Liver (tissue), 9 donors: ENCODE results near the gene IL31RA. TPM values are rescaled to one million over a fixed set of nuclear protein-coding genes. Genes with fewer than 3 reads are reported as not detected.

Experiments
- DNase-seq: peaks from one replicate; pipeline ENCODE4 v3.0.0-alpha.2; 2017; ENCODE audit warnings: low spot score
- H3K27ac ChIP-seq, 2 donors: one replicate each; pipeline ENCODE4 v1.7.0; 2013; ENCODE audit warnings: inconsistent platforms in 2 of 2, low read length in 2 of 2, control low read depth in 1 of 2, low read depth in 1 of 2, mild to moderate bottlenecking in 1 of 2
- H3K27me3 ChIP-seq, 4 donors: one replicate each; pipeline versions ENCODE4 v1.6.1 to v1.7.0; 2013; ENCODE audit warnings: low read length in 3 of 4, inconsistent platforms in 1 of 4, mild to moderate bottlenecking in 1 of 4, moderate library complexity in 1 of 4; ENCODE audit not compliant: control insufficient read depth in 4 of 4, insufficient read depth in 4 of 4
- H3K36me3 ChIP-seq, 4 donors: one replicate each; pipeline versions ENCODE4 v1.6.1 to v1.7.0; 2013; ENCODE audit warnings: low read length in 3 of 4, mild to moderate bottlenecking in 3 of 4, low read depth in 1 of 4, moderate library complexity in 1 of 4; ENCODE audit not compliant: control insufficient read depth in 4 of 4, insufficient read depth in 3 of 4
- H3K4me1 ChIP-seq, 4 donors: one replicate each; pipeline versions ENCODE4 v1.6.1 to v1.7.0; 2013; ENCODE audit warnings: low read length in 3 of 4, mild to moderate bottlenecking in 3 of 4, moderate library complexity in 1 of 4; ENCODE audit not compliant: control insufficient read depth in 4 of 4, insufficient read depth in 4 of 4
- H3K4me3 ChIP-seq, 3 donors: one replicate each; pipeline versions ENCODE4 v1.6.1 to v1.7.0; 2013; ENCODE audit warnings: low read length in 3 of 3, control low read depth in 1 of 3, low read depth in 1 of 3, mild to moderate bottlenecking in 1 of 3
- H3K9ac ChIP-seq, 2 donors: one replicate each; pipeline ENCODE4 v1.7.0; 2013; ENCODE audit warnings: low read length in 2 of 2, mild to moderate bottlenecking in 2 of 2, moderate library complexity in 2 of 2, control low read depth in 1 of 2, low read depth in 1 of 2
- H3K9me3 ChIP-seq, 4 donors: one replicate each; pipeline versions ENCODE4 v1.6.1 to v1.7.0; 2013; ENCODE audit warnings: low read length in 3 of 4; ENCODE audit not compliant: control insufficient read depth in 4 of 4
- EGR1 ChIP-seq, 2 donors: IDR thresholded peaks; 2 replicates each; pipeline ENCODE4 v1.6.1; 2016 to 2018; ENCODE audit warnings: antibody characterized with exemption in 2 of 2, low read depth in 2 of 2
- FOXA1 ChIP-seq: IDR thresholded peaks from 2 replicates; pipeline ENCODE4 v1.6.1; 2016; ENCODE audit warnings: antibody characterized with exemption
- FOXA2 ChIP-seq: IDR thresholded peaks from 2 replicates; pipeline ENCODE4 v1.6.1; 2016; ENCODE audit warnings: antibody characterized with exemption
- GABPA ChIP-seq, 2 donors: IDR thresholded peaks in 1 of 2; conservative IDR thresholded peaks in 1 of 2; 2 replicates each; pipeline ENCODE4 v1.6.1; 2016; ENCODE audit warnings: antibody characterized with exemption in 2 of 2, mild to moderate bottlenecking in 1 of 2, moderate library complexity in 1 of 2
- JUND ChIP-seq, 2 donors: IDR thresholded peaks; 2 replicates each; pipeline ENCODE4 v1.6.1; 2016; ENCODE audit warnings: antibody characterized with exemption in 2 of 2
- MAX ChIP-seq: IDR thresholded peaks from 2 replicates; pipeline ENCODE4 v1.6.1; 2016; ENCODE audit warnings: antibody characterized with exemption
- RAD21 ChIP-seq, 2 donors: IDR thresholded peaks; 2 replicates each; pipeline ENCODE4 v1.6.1; 2016; ENCODE audit warnings: antibody characterized with exemption in 2 of 2, mild to moderate bottlenecking in 2 of 2
- RXRA ChIP-seq, 2 donors: IDR thresholded peaks; 2 replicates each; pipeline ENCODE4 v1.6.1; 2017 to 2018; ENCODE audit warnings: antibody characterized with exemption in 2 of 2, mild to moderate bottlenecking in 1 of 2
- SP1 ChIP-seq: IDR thresholded peaks from 2 replicates; pipeline ENCODE4 v1.6.1; 2018; ENCODE audit warnings: antibody characterized with exemption, mild to moderate bottlenecking
- TAF1 ChIP-seq: conservative IDR thresholded peaks from 2 replicates; pipeline ENCODE4 v1.6.1; 2016; ENCODE audit warnings: antibody characterized with exemption, mild to moderate bottlenecking
- YY1 ChIP-seq: IDR thresholded peaks from 2 replicates; pipeline ENCODE4 v1.6.1; 2016; ENCODE audit warnings: antibody characterized with exemption, mild to moderate bottlenecking
- WGBS: extraction: QIAGEN DNeasy Blood & Tissue Kit; methylation state at CpG from one replicate; pipeline ENCODE4 v1.1.7; 2013; 5-methylcytosine and 5-hydroxymethylcytosine counted together
- polyA plus RNA-seq, 2 donors: library from polyadenylated mRNA; stranded (reverse) in 1 of 2; unstranded in 1 of 2; fragments of 200-250 nt in 1 of 2; fragments of >200 nt in 1 of 2; fragmentation: Nextera tagmentation in 1 of 2; extraction: Ambion mirVana in 1 of 2; gene quantifications; one replicate each; pipeline versions ENCODE4 v1.2.1 to v1.2.3, GENCODE V29; 2013 to 2015
- total RNA-seq, 2 donors: library from RNA; depleted of rRNA; stranded (reverse); fragments of >200 nt; gene quantifications; one replicate each; pipeline ENCODE4 v1.2.3, GENCODE V29; 2014
- TF ChIP-seq, protein P1 (sequence below): IDR thresholded peaks from 2 replicates; pipeline ENCODE4 v1.6.1; 2016; ENCODE audit warnings: antibody characterized with exemption
- TF ChIP-seq, protein P2 (sequence below): fragments of 150-350 bp; IDR thresholded peaks from 2 replicates; pipeline ENCODE4 v1.5.1; 2017; ENCODE audit warnings: improper control_type of control experiment, low read depth, low read length; ENCODE audit not compliant: missing input control
- donor health status: healthy.
- donor health status: healthy.
- donor health status: healthy.
- donor health status: healthy.
- donor health status: healthy.

Gene IL31RA
- total and polyA plus RNA-seq, 4 donors = not detected

DNA sequence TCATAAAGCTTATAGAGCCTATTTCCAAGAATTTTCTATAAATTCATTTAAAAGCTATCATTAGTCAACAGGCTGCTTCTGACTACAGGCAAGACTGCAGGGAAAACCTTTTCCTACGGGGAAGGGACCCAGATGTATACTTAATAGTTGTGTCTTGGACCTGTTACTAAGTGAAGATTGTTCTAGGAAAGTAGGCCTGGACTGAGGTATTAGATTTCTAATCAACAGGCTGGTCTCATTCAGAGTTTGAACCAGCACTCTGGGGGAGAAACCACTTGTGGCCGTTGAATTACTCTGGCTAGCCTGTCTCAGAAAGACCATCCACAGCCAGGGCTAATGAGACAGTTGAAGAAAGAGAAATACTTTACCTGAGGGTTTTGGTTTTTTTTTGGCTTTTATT, 83.6 kb downstream of the IL31RA start:
- H3K27ac ChIP-seq = peak overlapping the region; percentile 71 to 76

DNA sequence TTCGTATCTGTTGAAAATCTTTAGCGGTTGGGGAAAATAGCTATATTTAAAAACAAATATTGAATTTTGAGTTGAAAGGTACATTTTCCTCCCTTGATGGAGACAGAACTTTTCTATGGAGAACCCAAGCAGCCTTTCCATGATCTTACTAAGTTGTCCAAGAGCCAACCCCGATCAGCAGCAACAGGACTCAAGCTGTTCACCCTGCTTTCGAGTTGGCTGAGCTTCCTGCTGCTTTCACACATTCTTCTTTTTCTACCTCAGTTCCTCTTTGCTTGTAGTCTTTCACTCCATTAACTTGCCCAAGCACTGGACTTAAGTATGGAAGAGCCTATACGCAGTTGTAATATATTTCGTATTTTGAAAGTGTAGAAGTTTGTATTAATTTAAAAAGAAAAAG, 84.2 kb downstream of the IL31RA start:
- Histone ChIP-seq H3K27ac (peak overlapping the region; percentile 71 to 76), H3K27me3 (no peaks in the 10 kb centered on the region), H3K4me3 (no peak overlapping the region), H3K4me1 (peaks cover 9 to 60% (median 35%) of the 10 kb centered on the region in 4 donors), H3K9ac (peak overlapping the region in 1 of 2 donors; percentile 85), H3K36me3 (peaks cover 2 to 22% (median 14%) of the 10 kb centered on the region in 4 donors), H3K9me3 (no peaks in the 10 kb centered on the region)
- TF ChIP-seq YY1 (no peak), SP1 (no peak), EGR1 (IDR thresholded peaks at IDR 0.05; ENCODE audit: low read depth in 2 of 2) (no peak), TAF1 (no peak), RXRA (IDR thresholded peaks at IDR 0.05) (no peak), RAD21 (IDR thresholded peaks at IDR 0.05) (no peak), GABPA (IDR thresholded peaks at IDR 0.05 in 1 of 2, conservative IDR thresholded peaks at IDR 0.05 in 1 of 2) (no peak), MAX (no peak), JUND (IDR thresholded peaks at IDR 0.05) (no peak), FOXA1 (no peak), FOXA2 (no peak)
- TF ChIP-seq, protein P1, sequence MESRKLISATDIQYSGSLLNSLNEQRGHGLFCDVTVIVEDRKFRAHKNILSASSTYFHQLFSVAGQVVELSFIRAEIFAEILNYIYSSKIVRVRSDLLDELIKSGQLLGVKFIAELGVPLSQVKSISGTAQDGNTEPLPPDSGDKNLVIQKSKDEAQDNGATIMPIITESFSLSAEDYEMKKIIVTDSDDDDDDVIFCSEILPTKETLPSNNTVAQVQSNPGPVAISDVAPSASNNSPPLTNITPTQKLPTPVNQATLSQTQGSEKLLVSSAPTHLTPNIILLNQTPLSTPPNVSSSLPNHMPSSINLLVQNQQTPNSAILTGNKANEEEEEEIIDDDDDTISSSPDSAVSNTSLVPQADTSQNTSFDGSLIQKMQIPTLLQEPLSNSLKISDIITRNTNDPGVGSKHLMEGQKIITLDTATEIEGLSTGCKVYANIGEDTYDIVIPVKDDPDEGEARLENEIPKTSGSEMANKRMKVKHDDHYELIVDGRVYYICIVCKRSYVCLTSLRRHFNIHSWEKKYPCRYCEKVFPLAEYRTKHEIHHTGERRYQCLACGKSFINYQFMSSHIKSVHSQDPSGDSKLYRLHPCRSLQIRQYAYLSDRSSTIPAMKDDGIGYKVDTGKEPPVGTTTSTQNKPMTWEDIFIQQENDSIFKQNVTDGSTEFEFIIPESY = no peak
- TF ChIP-seq, protein P2, sequence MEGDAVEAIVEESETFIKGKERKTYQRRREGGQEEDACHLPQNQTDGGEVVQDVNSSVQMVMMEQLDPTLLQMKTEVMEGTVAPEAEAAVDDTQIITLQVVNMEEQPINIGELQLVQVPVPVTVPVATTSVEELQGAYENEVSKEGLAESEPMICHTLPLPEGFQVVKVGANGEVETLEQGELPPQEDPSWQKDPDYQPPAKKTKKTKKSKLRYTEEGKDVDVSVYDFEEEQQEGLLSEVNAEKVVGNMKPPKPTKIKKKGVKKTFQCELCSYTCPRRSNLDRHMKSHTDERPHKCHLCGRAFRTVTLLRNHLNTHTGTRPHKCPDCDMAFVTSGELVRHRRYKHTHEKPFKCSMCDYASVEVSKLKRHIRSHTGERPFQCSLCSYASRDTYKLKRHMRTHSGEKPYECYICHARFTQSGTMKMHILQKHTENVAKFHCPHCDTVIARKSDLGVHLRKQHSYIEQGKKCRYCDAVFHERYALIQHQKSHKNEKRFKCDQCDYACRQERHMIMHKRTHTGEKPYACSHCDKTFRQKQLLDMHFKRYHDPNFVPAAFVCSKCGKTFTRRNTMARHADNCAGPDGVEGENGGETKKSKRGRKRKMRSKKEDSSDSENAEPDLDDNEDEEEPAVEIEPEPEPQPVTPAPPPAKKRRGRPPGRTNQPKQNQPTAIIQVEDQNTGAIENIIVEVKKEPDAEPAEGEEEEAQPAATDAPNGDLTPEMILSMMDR = no peak
- DNase-seq = no peak
- WGBS = 69% methylated on average over 6 of the region's 6 CpGs

More for the DNA sequence above, 83.6 kb downstream of the IL31RA start:
- Histone ChIP-seq H3K4me3 (no peak overlapping the region), H3K27me3 (no peaks in the 10 kb centered on the region), H3K36me3 (peaks cover 2 to 17% (median 10%) of the 10 kb centered on the region in 4 donors), H3K4me1 (peaks cover 9 to 60% (median 35%) of the 10 kb centered on the region in 4 donors), H3K9ac (peak overlapping the region in 1 of 2 donors; percentile 85), H3K9me3 (no peaks in the 10 kb centered on the region)
- DNase-seq = no peak
- TF ChIP-seq SP1 = no peak
- no peak for TF ChIP-seq GABPA (IDR thresholded peaks at IDR 0.05 in 1 of 2, conservative IDR thresholded peaks at IDR 0.05 in 1 of 2)
- TF ChIP-seq, protein P2 = no peak
- no peak for TF ChIP-seq EGR1 (IDR thresholded peaks at IDR 0.05; ENCODE audit: low read depth in 2 of 2)
- TF ChIP-seq, protein P1 = no peak
- whole genome bisulfite sequencing = 46% methylated on average over 2 of the region's 2 CpGs
